ENCODE data around the gene FHIT.

Gene FHIT

DNA sequence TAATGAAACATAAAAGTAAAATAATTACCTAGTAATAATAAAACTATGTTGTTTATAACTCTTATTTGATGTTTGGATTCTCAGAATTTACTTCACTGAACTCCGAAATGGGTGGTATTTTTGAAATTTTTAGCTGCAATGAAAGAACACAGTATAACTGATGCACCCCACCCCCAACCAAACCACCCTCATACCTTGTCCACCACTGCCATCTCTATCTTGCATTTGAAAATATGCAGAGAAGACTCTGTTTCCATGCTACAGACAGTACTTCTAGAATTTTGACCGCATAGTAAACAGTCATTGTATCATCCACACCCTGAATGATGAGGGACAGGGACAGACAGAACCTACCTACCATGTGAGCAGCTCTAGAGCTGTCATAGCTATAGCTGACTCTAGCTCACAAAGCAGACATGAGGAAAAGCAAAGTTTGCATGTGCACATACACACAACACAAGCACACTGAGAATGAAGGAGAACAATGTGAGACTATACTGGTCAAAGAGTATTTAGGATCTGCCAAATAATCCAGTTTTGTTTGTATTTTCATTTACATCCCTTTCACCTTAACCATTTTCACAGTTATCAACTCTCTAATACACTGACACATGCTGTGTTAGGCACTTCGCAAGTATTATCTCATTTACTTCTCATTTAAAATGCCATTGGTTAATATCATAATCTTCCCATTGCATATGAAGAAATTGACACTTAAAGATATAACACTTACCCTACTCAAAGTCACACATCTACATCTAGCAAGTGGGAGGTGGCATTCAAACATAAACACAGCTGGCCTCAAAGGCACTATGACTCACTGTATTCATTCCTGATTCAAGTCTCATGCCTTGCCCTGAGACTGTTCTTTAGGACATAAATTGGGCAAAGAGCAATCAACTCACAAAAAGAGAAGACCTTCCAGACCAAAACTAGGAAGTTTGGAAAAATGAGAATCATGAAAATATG lies 1186.8 kb downstream of the FHIT start:
- DNase-seq: no peak

- DNase-seq: no peak
Observed at GRCh38 chr3:60056404-60056803, 1194.8 kb downstream of the FHIT start.

DNA sequence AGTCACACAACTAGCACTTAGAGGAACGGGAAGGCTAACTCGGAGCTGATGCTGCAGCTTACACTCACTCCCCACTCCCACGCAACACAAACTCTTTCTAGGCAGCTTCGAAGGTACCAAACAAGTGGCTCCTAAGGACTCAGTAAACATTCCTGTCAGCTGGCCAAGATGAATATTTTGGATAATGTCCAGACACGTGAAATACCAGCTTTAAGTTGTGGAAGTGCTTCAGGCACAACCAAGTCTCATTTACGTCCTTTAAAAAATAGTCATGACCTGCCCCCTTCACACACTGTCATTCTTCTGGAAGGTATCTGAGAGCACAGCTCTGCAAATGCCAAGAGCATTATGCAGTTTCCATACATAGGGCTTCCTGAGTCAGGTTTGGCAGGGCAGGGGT lies 1195.5 kb downstream of the FHIT start:
- DNase-seq: peak; percentile 12

- no peak for DNase-seq
Observed at GRCh38 chr3:60053526-60054265, 1197.6 kb downstream of the FHIT start.

GRCh38 chr3:60048447-60048848 lies 1202.8 kb downstream of the FHIT start:
- no peak for DNase-seq

GRCh38 chr3:60047426-60048200 lies 1203.6 kb downstream of the FHIT start:
- no peak for DNase-seq

DNA sequence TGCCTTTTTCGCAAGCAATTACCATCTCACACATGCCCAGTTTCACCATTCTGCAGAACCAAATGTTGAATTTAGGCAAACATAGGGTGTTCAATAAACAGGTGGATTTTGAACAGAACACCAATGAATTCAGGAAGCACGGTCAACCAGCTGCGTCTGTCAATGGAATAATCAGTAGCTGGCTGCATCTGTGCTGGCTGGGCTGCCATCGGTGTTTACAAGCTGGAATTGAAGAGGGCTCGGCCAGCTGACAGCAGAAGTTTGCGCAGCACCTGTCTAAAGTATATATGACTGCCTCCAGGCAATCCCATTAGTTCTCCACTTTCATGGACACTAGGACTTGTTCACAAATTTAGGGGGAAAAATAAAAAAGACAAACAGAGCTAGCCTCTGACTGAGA lies 1205.0 kb downstream of the FHIT start:
- peak; percentile 56 for DNase-seq

DNA sequence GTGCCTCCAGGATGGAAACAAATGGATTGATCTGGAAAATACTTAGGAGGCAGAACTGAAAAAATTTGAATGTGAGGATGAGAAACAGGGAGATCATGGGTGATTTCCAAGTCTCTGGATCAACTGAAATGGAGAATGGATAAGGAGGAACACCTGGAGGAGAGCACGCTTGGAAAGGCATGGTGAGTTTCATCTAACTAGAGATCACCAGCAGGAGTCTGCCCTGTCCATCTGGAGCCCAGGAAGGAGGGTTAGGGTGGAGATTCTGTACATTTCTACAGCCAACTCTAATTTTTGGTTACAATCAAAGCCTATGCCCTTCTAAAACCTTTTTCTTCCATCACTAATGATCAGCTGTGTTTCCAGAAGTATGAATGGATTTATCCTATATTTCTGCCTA lies 1205.6 kb downstream of the FHIT start:
- peak; percentile 38 for DNase-seq

- no peak for DNase-seq
Observed at GRCh38 chr3:60036803-60037202, 1214.4 kb downstream of the FHIT start.

GRCh38 chr3:60033901-60034453 lies 1217.3 kb downstream of the FHIT start:
- no peak for DNase-seq

- no peak for DNase-seq
Observed at GRCh38 chr3:60030982-60031381, 1220.3 kb downstream of the FHIT start.

- no peak for DNase-seq
Observed at GRCh38 chr3:60028233-60028632, 1223.0 kb downstream of the FHIT start.

DNA sequence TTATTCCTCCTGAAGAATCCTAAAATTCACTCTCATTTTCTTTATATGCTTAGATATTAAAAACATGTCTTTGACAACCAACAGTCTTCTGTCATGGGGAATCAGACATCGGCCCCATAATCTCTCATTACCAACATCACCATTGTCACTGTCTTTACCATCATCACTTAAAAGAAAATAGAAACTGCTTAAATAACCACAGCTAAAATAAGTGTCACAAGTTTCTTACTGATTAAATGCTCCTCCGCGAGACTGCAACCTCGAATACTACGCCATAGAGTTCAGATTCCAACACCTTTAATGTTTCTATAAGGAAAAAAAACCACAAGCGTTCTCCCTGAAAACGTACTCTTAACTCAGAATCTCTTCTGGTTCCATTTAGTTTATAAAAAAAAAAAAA lies 1223.9 kb downstream of the FHIT start:
- DNase-seq: no peak

DNA sequence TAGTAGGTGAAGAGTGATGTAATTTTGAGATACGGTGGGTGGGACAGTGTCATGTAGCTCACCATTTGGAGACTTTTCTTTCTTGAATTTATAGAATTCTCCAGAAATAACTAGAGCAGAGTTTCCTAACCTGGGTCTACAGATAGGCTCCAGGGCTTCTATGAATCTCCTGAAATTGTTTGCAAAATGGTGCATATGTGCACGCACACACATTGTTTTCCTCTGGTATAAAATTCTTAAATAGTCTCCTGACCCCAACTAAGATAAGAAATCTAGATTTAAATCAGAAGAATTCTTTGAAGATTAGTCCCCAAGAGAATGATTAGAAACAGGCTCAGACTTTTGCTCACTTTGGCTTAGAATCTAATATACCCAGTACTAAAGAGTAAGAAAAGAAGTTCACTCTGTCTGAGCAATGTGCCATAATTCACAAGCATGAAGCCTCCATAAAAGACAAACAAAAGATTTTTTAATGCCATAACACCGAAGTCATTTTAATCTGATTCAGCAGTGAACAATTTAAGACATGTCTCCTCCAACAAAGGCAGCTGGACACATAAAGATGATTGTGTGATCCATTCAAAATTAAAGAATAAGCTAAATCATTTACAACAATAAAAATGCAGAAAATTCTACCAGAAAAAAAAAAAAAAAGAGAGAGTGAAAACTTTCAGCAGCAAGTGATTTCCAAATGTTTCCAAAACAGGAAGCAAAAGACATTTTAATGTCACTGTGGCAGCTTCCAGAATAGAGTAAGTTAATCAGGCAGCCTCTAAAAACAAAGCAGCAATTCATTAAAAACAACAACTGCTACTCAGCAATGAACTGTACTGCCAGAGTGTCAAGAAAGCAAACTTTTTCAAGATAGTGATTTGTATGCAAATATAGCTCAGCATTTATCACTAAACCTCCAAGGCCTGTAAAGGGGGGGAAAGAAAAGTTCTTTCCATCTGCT lies 1225.9 kb downstream of the FHIT start:
- DNase-seq: no peak

DNA sequence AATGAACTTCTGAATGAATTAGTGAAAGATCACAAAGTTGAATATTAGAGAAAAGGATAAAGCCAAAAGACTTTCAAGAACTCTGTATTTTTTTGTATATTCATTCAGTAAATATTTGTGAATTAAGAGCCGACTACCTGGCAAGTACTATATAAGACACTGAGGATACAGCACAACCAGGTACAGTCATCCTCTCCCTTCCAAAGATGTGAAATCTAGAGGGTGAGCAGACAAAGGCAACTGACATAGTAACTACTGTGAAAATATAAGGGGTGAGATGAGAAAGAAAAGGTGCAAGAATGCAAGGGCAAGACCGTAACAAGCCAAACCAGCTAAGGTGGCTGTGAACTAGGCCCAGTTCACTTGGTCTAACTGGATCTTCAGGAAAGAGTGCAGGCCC lies 1226.9 kb downstream of the FHIT start:
- DNase-seq: no peak

DNA sequence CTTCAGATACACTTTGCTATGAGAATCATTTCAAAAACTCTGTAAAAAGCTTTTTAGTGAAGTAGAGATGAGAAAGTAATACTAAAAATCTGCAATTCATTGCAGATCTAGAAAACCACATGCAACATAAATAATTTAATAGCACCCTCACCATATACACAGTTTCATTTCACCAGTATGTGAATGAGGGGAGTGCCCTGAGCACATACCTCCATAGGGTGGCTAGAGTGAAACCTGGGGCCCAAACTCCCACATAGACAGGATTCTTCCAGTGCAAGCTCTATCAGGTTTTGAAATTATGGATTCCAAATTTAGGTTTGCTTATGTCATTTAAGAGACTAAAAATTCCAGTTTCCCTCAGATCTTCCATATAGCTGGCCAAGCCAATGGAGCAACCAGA lies 1228.1 kb downstream of the FHIT start:
- no peak for DNase-seq

- no peak for DNase-seq
Observed at GRCh38 chr3:60017631-60018030, 1233.6 kb downstream of the FHIT start.

DNA sequence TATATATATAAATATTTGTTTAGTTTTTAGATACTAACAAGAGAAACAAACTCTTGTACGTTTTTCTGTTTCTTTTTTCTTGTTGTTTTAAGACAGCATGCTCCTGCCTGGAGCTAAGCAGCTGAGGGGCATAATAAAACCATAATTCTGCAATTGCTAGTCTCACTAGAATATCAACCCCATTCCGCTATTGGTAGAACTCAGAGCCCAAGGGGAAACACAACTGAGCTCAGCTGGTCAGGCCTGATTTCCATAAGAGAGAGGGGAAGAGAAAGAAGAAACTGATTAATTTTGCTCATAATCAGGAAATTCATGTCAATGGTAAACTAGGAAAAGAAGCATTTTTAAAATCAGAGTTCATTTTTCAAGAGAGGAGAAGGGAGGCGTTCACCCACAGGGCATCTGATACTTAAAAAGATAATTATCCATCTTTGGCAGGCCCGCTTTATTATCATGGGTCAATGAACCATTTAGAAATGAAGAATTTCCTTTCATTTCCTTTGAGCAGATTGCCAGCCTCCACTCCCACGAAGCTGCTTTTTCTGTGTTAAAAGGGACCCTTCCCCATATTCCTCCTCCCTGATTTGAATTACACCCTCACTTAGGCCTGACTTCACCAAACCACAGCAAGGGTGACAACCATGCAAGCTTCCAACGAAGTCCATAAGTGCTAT lies 1236.1 kb downstream of the FHIT start:
- DNase-seq: no peak

DNA sequence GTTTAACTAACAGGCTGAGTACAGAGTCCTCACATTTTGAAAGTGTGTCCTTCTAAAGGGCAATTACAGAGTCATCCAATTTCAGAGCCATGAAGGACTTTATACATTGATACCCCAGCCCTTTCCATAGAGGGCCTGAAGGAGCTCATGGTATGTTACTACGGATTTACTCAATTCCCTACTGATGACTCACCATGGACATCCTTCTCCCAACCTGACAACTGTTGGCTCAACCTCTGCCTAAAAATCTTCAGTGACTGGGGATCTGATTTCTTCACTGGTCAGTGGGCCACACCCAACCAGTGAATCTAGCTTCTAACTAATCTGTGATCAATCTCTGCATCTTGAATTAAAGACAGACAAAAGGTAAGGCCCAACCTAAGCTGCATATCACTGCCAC lies 1238.0 kb downstream of the FHIT start:
- no peak for DNase-seq

- no peak for DNase-seq
Observed at GRCh38 chr3:60011218-60011617, 1240.0 kb downstream of the FHIT start.

GRCh38 chr3:60010781-60011180 lies 1240.5 kb downstream of the FHIT start:
- no peak for DNase-seq

All from NCI-H510A treated with DMSO at 0.1 percent for 48 hours (cell line).